ENCODE results near the gene TASOR2.

The TASOR2 gene, protein sequence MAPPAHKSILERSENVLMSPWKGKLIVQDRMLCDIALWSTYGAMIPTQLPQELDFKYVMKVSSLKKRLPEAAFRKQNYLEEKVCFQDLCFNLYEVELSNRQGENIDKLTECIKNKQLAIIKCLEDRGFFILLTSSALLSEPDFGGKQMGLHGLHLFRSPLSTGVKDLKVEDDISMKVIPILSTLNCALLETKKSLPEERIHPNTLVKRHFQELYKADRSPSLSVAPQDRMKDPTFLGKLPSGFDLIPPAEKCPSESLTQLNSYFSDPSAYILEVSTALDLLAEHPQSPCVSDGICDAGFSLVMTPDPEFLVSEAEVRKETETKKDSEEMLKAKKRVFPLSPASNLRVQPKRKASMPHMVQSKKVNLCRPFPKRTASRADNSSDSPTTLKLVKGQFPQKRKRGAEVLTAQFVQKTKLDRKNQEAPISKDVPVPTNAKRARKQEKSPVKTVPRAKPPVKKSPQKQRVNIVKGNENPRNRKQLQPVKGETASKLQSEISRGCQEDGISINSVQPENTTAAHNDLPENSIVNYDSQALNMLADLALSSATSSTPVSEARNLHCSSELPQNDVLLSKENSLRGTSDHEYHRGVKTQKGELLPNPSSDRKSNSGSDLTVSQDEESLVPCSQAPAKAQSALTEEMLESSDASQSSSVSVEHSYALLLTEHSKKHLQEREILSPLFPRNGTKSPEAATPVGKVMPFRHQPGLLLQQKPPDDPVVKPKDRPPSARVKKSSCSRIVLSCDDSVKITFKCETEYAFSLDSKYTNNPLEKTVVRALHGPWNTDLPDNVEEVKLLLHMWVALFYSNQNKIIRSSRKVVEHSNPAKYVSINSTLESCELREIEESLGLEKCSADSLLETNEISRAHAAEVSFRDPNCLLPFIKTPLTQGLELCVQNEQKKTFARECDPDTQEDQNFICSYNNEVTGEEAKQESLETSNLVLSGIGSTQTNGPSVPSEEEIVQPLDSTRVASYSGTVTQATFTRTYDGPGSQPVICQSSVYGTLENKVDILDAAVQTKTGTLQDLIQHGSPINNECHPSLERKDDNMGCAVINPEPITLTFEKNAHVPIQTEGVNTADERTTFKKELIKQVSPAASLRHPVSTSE (N-terminal part only)

DNA sequence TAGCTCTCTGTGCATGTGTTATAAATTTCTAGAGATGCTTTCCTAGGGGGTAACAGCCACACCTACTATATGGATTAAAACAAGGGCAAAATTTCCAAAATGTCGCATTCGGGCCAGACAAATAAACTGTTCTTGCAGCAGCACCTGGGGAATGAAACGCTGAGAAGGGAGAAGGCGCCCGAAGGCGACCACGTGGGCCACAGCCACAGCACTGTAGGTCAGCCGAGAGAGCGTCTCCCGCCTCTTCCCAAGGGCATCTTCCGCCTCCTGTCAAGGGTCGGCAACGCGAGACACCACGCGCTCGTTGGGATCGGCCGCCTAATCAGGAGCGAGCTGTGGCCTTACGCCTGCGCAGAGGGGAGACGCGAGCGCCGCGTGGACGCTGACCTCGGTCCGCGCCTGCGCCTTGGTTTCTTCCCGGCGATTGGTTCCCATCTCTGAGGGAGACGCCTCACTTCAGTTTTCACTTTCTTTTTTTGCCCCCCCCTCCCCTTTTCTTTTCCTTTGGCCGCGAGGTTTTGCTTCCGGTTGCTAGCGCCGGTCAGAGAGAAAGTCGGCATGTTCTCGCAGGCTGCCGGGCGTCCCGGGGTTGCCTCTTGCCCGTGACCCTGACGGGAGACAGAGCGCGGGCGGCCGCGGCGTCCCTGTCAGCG, at the start of gene TASOR2:
Gene TASOR2 (plus strand): TSS at position 521 of the 653 bp plus-strand sequence. CDS start 35,805 bp downstream, outside the sequence.
- Mint-ChIP-seq H3K36me3 (peaks cover 0 to 11% of the 10 kb centered on the region in 2 donors), H3K27ac (peak within 1 kb of the TSS; percentile 100), H3K4me1 (peaks cover 15 to 26% of the 10 kb centered on the region in 2 donors), H3K4me3 (peak within 1 kb of the TSS; percentile 86 to 96), H3K27me3 (no peaks in the 10 kb centered on the region), H3K9me3 (no peaks in the 10 kb centered on the region)
- peak; percentile 76 to 82 for ATAC-seq (replicated peaks)
- peak; percentile 97 for DNase-seq

DNA sequence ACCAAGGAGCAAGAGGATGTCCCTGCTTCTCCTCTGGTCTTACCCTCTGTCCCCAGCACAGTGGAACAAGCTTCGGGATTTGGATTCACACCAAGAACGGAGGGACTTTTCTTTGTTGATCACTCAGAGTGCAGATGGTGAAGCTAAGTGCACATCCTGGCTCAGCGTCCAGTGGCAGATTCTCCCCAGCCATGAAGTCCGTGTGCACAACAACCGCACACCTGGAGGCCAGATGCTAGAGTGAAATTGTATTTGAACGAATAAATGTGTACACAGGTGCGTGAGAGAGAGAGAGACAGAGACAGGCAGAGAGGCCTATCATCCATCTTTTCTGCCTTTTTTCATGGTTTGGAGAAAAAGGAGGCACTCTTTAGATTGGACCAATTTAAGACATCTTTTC, 49.7 kb upstream of the TASOR2 start:
- H3K27ac Mint-ChIP-seq, result no peak overlapping the region
- peaks cover under 1 to 3% of the 10 kb centered on the region in 2 donors for H3K4me1 Mint-ChIP-seq
- DNase-seq, result no peak

DNA sequence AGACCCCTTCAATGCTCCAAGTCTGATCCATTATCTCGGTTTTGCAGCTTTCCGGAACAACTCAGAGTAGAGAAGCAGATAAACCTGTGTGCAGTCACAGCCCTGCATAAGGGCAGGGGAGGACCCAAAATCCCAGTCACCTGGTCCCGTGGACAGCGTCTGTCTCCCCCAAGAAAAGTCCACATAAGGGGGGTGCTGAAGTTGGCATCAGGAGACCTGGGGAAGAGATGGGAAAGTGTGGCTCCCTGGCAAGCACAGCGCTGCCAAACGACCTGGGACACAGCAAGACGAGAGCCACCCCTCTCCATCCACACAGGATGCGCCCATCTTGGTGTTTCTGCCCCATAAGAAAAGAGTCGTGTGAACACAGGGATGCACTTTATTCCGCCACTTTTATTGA, 46.1 kb upstream of the TASOR2 start:
- ATAC-seq (replicated peaks), result no peak
- no peaks in the 10 kb centered on the region for H3K4me1 Mint-ChIP-seq
- H3K9me3 Mint-ChIP-seq, result no peaks in the 10 kb centered on the region
- DNase-seq, result no peak
- H3K27ac Mint-ChIP-seq, result no peak overlapping the region
- no peaks in the 10 kb centered on the region for H3K27me3 Mint-ChIP-seq
- H3K4me3 Mint-ChIP-seq, result no peak overlapping the region
- peaks cover 17 to 34% of the 10 kb centered on the region in 2 donors for H3K36me3 Mint-ChIP-seq

More for the DNA sequence above, 49.7 kb upstream of the TASOR2 start:
- Mint-ChIP-seq H3K36me3 (peaks cover 0 to 11% of the 10 kb centered on the region in 2 donors), H3K9me3 (no peaks in the 10 kb centered on the region), H3K4me3 (no peak overlapping the region), H3K27me3 (no peaks in the 10 kb centered on the region)
- ATAC-seq (replicated peaks), result no peak

DNA sequence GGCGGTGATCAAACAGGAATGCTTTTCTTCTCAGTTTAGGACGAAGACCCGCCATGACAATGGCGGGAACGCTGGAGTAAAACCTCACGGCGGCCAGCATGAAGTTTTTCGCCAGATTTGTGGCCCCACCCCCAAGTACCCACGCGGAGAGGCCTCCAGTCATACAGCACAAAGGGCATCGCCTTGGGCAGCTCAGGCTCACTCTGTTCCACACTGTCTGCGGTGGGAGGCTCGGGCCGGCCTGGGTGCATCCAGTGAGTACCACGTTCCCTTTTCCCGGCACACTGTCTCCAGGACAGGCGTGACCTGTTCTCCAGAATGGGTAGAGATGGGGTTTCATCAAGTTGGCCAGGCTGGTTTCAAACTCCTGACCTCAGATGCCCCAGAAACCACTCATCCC, 45.6 kb upstream of the TASOR2 start:
- Mint-ChIP-seq H3K4me3 (no peak overlapping the region), H3K4me1 (peaks cover 0 to 2% of the 10 kb centered on the region in 2 donors), H3K27ac (no peak overlapping the region), H3K9me3 (no peaks in the 10 kb centered on the region), H3K27me3 (no peaks in the 10 kb centered on the region), H3K36me3 (peaks cover 20 to 39% of the 10 kb centered on the region in 2 donors)
- DNase-seq (no peak), ATAC-seq (replicated peaks) (no peak)

DNA sequence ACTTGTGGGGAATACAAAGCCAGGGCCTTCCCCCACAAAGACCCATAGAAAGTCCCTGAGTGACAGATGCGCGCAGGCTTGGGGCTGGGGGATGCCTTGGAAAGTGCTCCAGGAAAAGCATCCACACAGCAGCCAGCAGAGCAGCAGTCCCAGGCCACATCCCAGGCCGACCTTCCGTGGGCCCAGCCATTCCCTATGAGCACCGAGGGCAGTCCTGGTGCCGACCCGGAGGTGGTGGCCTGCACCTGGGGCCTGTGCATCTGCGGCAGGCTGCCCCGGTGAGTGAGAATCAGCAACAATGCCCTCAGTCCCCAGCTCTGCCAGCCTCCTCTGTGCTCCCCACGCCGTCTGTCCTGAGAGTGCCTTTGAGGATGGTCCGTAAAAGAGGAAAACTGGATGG, 44.6 kb upstream of the TASOR2 start:
- ATAC-seq (replicated peaks) (no peak), DNase-seq (no peak)
- Mint-ChIP-seq H3K4me1 (peaks cover 0 to 7% of the 10 kb centered on the region in 2 donors), H3K9me3 (no peaks in the 10 kb centered on the region), H3K4me3 (no peak overlapping the region), H3K36me3 (peaks cover 20 to 44% of the 10 kb centered on the region in 2 donors), H3K27ac (no peak overlapping the region), H3K27me3 (no peaks in the 10 kb centered on the region)

DNA sequence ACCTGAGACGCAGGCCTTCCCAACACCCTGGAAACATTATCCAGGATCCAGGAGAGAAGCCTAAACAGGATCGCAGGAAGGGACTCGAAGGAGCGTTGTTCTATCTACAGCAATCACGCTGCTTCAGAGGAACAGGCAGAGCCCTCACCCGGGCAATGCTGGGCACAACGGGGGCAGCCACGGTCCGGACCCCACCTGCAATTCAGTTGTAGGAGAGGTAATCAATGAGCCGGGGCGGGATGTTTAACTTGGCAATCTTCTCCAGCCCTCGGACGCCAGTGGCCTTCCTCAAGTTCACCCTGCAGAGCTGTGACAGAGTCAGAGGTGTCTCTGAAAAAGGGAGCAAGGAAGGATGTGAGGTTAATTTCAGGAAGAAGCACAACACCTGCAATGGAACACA, 44.1 kb upstream of the TASOR2 start:
- Mint-ChIP-seq H3K9me3 (no peaks in the 10 kb centered on the region), H3K36me3 (peaks cover 20 to 44% of the 10 kb centered on the region in 2 donors), H3K4me3 (no peak overlapping the region), H3K4me1 (peaks cover 4 to 10% of the 10 kb centered on the region in 2 donors), H3K27ac (no peak overlapping the region), H3K27me3 (no peaks in the 10 kb centered on the region)
- DNase-seq (no peak), ATAC-seq (replicated peaks) (no peak)

DNA sequence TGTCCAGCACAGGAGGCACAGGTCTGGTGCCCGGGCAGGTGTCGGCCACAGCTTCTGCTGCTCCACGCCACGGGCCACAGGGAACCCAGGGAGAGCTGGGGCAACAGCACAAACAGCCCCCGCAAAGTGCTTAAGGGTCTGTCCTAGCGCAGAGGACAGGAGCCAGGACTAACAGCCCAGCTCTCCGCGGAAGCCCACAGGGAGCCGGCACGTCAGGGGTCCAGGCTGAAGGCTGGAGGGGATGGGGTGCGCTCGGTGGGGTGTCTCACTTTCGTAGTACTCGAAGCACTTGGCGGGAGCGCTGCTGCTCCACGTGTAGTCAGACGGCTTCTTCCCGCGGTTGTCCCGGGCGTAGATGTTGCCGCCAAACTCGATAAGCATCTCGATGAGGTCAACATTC, 43.1 kb upstream of the TASOR2 start:
- no peak for ATAC-seq (replicated peaks)

DNA sequence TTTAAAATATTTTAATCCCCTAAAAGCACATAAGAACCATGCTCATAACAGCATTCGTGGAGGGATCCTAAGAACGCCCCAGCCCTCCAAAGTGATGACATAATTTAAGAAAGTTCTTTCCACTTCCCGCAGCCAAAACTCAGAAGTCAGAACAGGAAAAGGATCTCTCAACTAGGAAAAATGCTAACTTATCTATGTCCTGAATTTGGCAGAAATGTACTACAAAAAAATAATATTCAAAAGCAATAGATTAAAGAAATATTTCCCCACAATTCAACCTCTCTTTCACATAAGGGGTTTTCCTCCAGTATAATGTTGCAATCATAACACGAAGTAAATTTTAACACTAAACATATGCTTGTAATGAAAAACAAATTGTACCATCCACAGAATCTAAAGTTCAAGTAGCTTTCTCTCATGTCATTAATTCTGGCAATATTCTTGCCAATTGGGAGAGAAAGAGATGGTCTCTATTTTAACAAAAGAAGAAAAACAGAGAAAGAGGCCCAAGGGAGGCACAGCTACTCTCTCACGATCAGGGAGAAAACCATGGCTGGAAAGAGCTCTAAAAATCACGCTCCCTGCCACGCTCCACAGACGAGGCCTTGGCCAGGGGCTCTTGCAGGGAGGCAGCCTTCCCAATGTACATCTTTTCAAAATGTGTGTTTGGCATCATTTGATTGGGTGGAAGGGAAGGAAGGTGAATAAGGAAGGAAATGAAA, 41.1 kb upstream of the TASOR2 start:
- DNase-seq, result no peak
- peak overlapping the region in 1 of 2 donors; percentile 0 for H3K4me3 Mint-ChIP-seq
- peaks cover 16 to 22% of the 10 kb centered on the region in 2 donors for H3K4me1 Mint-ChIP-seq
- peak overlapping the region; percentile 66 for H3K27ac Mint-ChIP-seq
- H3K27me3 Mint-ChIP-seq, result no peaks in the 10 kb centered on the region
- no peaks in the 10 kb centered on the region for H3K9me3 Mint-ChIP-seq
- ATAC-seq (replicated peaks), result no peak
- peaks cover 26 to 48% of the 10 kb centered on the region in 2 donors for H3K36me3 Mint-ChIP-seq

More for the DNA sequence above, 43.1 kb upstream of the TASOR2 start:
- H3K36me3 Mint-ChIP-seq, result peaks cover 20 to 44% of the 10 kb centered on the region in 2 donors
- H3K4me1 Mint-ChIP-seq, result peaks cover 14 to 18% of the 10 kb centered on the region in 2 donors
- H3K4me3 Mint-ChIP-seq, result no peak overlapping the region
- no peak overlapping the region for H3K27ac Mint-ChIP-seq
- no peak for DNase-seq
- no peaks in the 10 kb centered on the region for H3K27me3 Mint-ChIP-seq
- H3K9me3 Mint-ChIP-seq, result no peaks in the 10 kb centered on the region

DNA sequence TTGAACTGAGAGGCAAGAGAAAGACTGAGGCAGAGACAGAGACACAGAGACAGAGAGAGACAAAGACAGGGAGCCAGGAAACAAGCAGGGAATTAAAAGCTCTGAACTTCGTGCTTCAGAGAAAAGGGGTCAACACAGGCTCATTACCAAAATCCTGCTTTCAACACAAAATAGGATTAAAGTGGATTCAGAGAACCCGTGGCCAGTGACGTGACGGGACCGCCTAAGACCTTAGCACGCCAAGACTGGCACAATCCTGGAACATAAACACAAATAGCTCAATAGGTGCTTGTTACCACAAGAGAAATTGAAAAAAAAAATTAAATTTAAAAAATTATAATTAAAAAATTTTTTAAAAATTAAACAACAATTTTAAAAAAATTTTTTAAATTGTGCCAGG, 39.7 kb upstream of the TASOR2 start:
- Mint-ChIP-seq H3K27ac (no peak overlapping the region), H3K9me3 (peaks cover 0 to 3% of the 10 kb centered on the region in 2 donors), H3K4me1 (peaks cover 16 to 25% of the 10 kb centered on the region in 2 donors), H3K4me3 (no peak overlapping the region), H3K27me3 (no peaks in the 10 kb centered on the region), H3K36me3 (peaks cover 32 to 48% of the 10 kb centered on the region in 2 donors)
- ATAC-seq (replicated peaks) (no peak), DNase-seq (no peak)

DNA sequence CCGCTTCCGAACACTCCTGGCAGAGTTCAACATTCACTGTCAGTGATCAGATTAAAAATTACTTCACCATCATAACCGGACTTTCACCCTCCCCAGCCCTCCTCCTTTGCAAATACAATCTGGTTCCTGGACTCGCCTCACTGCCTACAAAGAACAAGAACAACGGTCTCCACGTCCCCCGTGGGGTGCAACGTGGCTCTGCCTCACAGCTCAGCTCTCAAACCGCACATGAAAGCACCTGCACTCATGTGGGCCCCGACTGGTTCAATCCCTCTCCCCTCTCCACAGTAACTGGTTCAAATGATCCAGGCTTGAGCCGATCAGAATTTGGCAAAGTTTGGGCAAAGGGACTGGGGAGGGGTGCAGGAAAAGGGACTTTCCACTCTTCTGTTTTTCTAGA, 39.3 kb upstream of the TASOR2 start:
- no peak overlapping the region for H3K4me3 Mint-ChIP-seq
- H3K27ac Mint-ChIP-seq, result peak overlapping the region; percentile 54
- DNase-seq, result no peak
- peaks cover 33 to 48% of the 10 kb centered on the region in 2 donors for H3K36me3 Mint-ChIP-seq
- no peaks in the 10 kb centered on the region for H3K27me3 Mint-ChIP-seq
- H3K9me3 Mint-ChIP-seq, result peaks cover 0 to 3% of the 10 kb centered on the region in 2 donors
- peaks cover 16 to 25% of the 10 kb centered on the region in 2 donors for H3K4me1 Mint-ChIP-seq
- ATAC-seq (replicated peaks), result peak; percentile 87 to 89

DNA sequence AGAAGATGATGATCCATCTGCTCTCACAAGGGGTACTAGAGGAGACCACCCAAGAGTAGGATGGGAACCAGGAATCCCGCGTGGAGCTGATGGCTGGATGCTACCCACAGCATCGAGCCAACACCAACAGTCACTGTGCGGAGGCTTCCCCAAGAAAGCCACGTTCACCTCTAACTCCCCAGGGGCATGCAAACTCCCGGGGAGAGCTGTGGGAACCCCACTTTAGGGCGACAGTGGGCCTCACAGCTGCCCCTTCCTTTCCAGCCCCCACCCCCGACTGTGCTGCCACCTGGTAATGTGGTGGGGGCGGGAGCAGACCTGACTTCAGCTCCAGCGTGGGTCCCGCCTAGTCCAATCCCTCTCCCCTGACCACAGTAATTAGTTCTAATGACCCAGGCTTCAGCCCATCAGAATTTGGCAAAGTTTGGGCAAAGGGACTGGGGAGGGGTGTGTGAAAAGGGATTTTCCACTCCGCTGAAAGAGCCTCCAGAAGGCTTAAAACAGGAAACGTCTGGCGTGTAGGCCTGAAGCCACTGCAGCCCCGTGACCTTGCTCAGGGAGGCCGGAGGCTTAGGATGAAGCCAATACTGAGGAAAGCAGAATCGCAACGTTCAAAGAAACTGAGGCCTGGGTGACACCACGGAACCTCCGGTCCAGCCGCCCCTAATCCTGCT, 38.6 kb upstream of the TASOR2 start:
- ATAC-seq (replicated peaks) (peak; percentile 35 to 50), DNase-seq (no peak)
- H3K27me3 Mint-ChIP-seq, result no peaks in the 10 kb centered on the region
- no peak overlapping the region for H3K4me3 Mint-ChIP-seq
- H3K9me3 Mint-ChIP-seq, result peaks cover 0 to 3% of the 10 kb centered on the region in 2 donors
- H3K36me3 Mint-ChIP-seq, result peaks cover 31 to 43% of the 10 kb centered on the region in 2 donors
- peak overlapping the region; percentile 54 for H3K27ac Mint-ChIP-seq
- peaks cover 16 to 25% of the 10 kb centered on the region in 2 donors for H3K4me1 Mint-ChIP-seq

DNA sequence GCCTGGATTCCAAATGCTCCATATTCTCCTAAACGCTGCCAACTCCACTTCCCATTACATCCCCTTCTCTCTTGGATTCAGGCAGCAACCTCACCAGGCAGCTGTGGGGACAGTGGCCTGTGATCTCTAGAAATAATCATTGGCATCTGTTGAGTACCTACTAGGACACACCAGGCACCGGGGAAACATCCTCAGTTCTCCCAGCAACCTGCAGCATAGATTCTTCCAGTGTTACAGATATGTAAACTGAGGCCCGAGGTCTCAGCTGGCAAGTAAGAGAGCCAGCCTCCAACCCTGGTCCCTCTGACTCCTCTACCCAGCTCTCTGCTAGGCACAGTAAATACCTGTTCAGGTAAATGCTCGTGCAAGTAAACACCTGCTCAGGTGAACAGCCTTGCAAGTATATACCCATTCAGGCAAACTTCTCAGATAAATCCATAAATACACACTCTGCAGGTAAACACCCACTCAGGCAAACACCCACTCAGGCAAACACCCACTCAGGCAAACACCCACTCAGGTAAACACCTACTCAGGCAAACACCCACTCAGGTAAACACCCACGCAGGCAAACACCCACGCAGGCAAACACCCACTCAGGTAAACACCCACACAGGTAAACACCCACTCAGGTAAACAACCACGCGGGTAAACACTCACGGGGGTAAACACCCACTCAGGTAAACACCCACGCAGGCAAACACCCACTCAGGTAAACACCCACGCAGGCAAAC, 37.0 kb upstream of the TASOR2 start:
- peak overlapping the region; percentile 42 for H3K27ac Mint-ChIP-seq
- H3K27me3 Mint-ChIP-seq, result no peaks in the 10 kb centered on the region
- no peak overlapping the region for H3K4me3 Mint-ChIP-seq
- H3K9me3 Mint-ChIP-seq, result peaks cover 0 to 3% of the 10 kb centered on the region in 2 donors
- peaks cover 16 to 25% of the 10 kb centered on the region in 2 donors for H3K4me1 Mint-ChIP-seq
- DNase-seq (no peak), ATAC-seq (replicated peaks) (no peak)
- H3K36me3 Mint-ChIP-seq, result peaks cover 24 to 30% of the 10 kb centered on the region in 2 donors

All from stimulated activated naive B cell treated with anti-CD40 and anti-IgM and Interleukin-4, amounts not matched to agents 10 μg/mL and 1 μg/mL and 100 μg/mL, for 72 hours (primary cell).